ENCODE data around the gene UGCG. TPM values are rescaled to one million over a fixed set of nuclear protein-coding genes. Genes with fewer than 3 reads are reported as not detected.

The UGCG gene
- polyA plus RNA-seq, 2 of the 4 experiments (the other 2 are of a cell fraction): 11.6 to 25.9 TPM

DNA sequence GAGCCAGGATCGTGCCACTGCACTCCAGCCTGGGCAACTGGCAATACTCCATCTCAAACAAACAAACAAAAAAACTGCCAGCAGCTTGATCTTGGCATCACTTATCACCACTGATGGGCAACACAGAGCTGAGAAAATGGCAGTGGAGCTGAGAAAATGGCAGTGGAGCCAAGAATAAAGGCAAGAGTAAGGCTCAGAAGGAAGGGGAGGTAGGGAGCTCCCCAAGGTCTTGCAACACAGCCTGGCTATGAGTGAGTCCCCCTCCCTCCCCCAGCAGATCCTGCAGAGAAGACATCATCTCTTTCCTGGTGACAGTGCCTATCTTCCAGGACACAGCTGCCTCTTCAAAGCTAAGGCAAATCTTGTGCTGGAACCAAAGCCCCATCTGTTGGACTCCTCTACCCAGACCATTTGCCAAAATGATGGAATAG is 70.3 kb downstream of the UGCG start:
- peak; percentile 47 to 59 for ATAC-seq
- peaks cover 40% of the 10 kb centered on the region for H3K4me1 ChIP-seq
- POLR2A ChIA-PET: interaction anchor here (1.2 kb wide), 1 partner anchor 336 kb away, joined by 3 read pairs; the partner anchor contains the start of gene DNAJC25
- H3K4me3 ChIP-seq: no peak overlapping the region
- TF ChIP-seq, protein P1, sequence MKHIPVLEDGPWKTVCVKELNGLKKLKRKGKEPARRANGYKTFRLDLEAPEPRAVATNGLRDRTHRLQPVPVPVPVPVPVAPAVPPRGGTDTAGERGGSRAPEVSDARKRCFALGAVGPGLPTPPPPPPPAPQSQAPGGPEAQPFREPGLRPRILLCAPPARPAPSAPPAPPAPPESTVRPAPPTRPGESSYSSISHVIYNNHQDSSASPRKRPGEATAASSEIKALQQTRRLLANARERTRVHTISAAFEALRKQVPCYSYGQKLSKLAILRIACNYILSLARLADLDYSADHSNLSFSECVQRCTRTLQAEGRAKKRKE (CRISPR knock-in tag; IDR thresholded peaks at IDR 0.05; ENCODE audit: low read depth): peak; percentile 56; the same call in 1 of the 2 replicates
- peak; percentile 50 to 84; a peak in 3 of 4 replicates for TF ChIP-seq CEBPB (IDR thresholded peaks at IDR 0.05)
- TF ChIP-seq, protein P2, sequence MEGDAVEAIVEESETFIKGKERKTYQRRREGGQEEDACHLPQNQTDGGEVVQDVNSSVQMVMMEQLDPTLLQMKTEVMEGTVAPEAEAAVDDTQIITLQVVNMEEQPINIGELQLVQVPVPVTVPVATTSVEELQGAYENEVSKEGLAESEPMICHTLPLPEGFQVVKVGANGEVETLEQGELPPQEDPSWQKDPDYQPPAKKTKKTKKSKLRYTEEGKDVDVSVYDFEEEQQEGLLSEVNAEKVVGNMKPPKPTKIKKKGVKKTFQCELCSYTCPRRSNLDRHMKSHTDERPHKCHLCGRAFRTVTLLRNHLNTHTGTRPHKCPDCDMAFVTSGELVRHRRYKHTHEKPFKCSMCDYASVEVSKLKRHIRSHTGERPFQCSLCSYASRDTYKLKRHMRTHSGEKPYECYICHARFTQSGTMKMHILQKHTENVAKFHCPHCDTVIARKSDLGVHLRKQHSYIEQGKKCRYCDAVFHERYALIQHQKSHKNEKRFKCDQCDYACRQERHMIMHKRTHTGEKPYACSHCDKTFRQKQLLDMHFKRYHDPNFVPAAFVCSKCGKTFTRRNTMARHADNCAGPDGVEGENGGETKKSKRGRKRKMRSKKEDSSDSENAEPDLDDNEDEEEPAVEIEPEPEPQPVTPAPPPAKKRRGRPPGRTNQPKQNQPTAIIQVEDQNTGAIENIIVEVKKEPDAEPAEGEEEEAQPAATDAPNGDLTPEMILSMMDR (IDR thresholded peaks at IDR 0.05): no peak
- peak; percentile 50; the same call in 1 of the 2 replicates for TF ChIP-seq EHMT2 (IDR thresholded peaks at IDR 0.05; ENCODE audit: low read depth)
- no peak for TF ChIP-seq CBX8 (IDR thresholded peaks at IDR 0.05)
- TF ChIP-seq ZNF302 (CRISPR knock-in tag; IDR thresholded peaks at IDR 0.05): no peak
- peak in 1 of 2 experiments; percentile 18; a peak in 1 of 5 replicates for TF ChIP-seq JUN (IDR thresholded peaks at IDR 0.05)
- 0 out of 5 replicates have a peak, but pooled peaks of 1 of the 2 experiments have one; percentile 11 for TF ChIP-seq RAD21 (conservative IDR thresholded peaks at IDR 0.05 in 1 of 2, IDR thresholded peaks at IDR 0.05 in 1 of 2)
- 0 out of 3 replicates have a peak, but pooled peaks have one; percentile 4 for TF ChIP-seq SMC3 (IDR thresholded peaks at IDR 0.05)
- no peaks in the 10 kb centered on the region for H3K9me3 ChIP-seq
- no peak for FAIRE-seq
- CTCF ChIA-PET: interaction anchor here (1.3 to 3.2 kb wide), 6 partner anchors 10 to 108 kb away, joined by 3 to 16 read pairs (median 7); no protein-coding TSS in a partner anchor
- WGBS (ENCODE audit: missing lambda C conversion rate): 0% methylated on average over 1 of the region's 1 CpG
- peak in 1 of 2 experiments; percentile 76 for DNase-seq (ENCODE audit: low read depth in 1 of 2, low spot score in 1 of 2)
- peak overlapping the region; percentile 54 for H3K4me2 ChIP-seq
- H3K27ac ChIP-seq: peak overlapping the region; percentile 77 to 89

DNA sequence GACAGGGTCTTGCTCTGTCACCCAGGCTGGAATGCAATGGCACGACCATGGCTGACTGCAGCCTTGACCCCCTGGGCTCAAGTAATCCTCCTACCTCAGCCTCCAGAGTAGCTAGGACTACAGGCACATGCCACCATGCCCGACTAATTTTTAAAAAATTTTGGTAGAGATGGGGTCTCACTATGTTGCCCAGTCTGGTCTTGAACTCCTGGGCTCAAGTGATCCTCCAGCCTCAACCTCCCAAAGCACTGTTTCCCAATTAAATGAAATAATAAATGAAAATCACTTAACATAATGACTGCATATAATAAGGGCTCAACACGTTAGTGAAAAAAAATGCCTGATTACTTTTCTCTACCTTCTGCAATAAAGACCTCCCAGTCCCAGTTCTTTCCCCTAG is 71.0 kb downstream of the UGCG start:
- ATAC-seq (no peak), FAIRE-seq (no peak), DNase-seq (ENCODE audit: low read depth in 1 of 2, low spot score in 1 of 2) (no peak)
- TF ChIP-seq CBX8 (IDR thresholded peaks at IDR 0.05): no peak
- TF ChIP-seq RNF2 (IDR thresholded peaks at IDR 0.05; ENCODE audit: borderline replicate concordance, low read depth): no peak
- TF ChIP-seq, protein P1 (CRISPR knock-in tag; IDR thresholded peaks at IDR 0.05; ENCODE audit: low read depth): no peak
- TF ChIP-seq, protein P3, sequence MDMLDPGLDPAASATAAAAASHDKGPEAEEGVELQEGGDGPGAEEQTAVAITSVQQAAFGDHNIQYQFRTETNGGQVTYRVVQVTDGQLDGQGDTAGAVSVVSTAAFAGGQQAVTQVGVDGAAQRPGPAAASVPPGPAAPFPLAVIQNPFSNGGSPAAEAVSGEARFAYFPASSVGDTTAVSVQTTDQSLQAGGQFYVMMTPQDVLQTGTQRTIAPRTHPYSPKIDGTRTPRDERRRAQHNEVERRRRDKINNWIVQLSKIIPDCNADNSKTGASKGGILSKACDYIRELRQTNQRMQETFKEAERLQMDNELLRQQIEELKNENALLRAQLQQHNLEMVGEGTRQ (IDR thresholded peaks at IDR 0.05): no peak
- no peak for TF ChIP-seq HOXA7 (CRISPR knock-in tag; IDR thresholded peaks at IDR 0.05)
- TF ChIP-seq MYC (IDR thresholded peaks at IDR 0.05; ENCODE audit: borderline replicate concordance, low read length): no peak
- no peak for TF ChIP-seq HOXB13 (CRISPR knock-in tag; IDR thresholded peaks at IDR 0.05; ENCODE audit: low read depth)
- TF ChIP-seq MAFK (IDR thresholded peaks at IDR 0.05; ENCODE audit: partially characterized antibody): no peak
- TF ChIP-seq, protein P4, sequence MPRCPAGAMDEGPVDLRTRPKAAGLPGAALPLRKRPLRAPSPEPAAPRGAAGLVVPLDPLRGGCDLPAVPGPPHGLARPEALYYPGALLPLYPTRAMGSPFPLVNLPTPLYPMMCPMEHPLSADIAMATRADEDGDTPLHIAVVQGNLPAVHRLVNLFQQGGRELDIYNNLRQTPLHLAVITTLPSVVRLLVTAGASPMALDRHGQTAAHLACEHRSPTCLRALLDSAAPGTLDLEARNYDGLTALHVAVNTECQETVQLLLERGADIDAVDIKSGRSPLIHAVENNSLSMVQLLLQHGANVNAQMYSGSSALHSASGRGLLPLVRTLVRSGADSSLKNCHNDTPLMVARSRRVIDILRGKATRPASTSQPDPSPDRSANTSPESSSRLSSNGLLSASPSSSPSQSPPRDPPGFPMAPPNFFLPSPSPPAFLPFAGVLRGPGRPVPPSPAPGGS (IDR thresholded peaks at IDR 0.05): no peak
- no peak for TF ChIP-seq FOXS1 (CRISPR knock-in tag; IDR thresholded peaks at IDR 0.05)
- no peak for TF ChIP-seq SREBF2 (IDR thresholded peaks at IDR 0.05)
- TF ChIP-seq, protein P5, sequence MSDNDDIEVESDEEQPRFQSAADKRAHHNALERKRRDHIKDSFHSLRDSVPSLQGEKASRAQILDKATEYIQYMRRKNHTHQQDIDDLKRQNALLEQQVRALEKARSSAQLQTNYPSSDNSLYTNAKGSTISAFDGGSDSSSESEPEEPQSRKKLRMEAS (IDR thresholded peaks at IDR 0.05): no peak
- no peak for TF ChIP-seq TP53 (CRISPR knock-in tag; IDR thresholded peaks at IDR 0.05)
- no peak for TF ChIP-seq JUNB (IDR thresholded peaks at IDR 0.05)
- TF ChIP-seq, protein P6, sequence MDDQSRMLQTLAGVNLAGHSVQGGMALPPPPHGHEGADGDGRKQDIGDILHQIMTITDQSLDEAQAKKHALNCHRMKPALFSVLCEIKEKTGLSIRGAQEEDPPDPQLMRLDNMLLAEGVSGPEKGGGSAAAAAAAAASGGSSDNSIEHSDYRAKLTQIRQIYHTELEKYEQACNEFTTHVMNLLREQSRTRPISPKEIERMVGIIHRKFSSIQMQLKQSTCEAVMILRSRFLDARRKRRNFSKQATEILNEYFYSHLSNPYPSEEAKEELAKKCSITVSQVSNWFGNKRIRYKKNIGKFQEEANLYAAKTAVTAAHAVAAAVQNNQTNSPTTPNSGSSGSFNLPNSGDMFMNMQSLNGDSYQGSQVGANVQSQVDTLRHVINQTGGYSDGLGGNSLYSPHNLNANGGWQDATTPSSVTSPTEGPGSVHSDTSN (IDR thresholded peaks at IDR 0.05): no peak
- TF ChIP-seq, protein P7, sequence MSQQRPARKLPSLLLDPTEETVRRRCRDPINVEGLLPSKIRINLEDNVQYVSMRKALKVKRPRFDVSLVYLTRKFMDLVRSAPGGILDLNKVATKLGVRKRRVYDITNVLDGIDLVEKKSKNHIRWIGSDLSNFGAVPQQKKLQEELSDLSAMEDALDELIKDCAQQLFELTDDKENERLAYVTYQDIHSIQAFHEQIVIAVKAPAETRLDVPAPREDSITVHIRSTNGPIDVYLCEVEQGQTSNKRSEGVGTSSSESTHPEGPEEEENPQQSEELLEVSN (IDR thresholded peaks at IDR 0.05; ENCODE audit: borderline replicate concordance, low read depth): no peak
- no peak for TF ChIP-seq POLR2AphosphoS2 (conservative IDR thresholded peaks at IDR 0.05; ENCODE audit: low read length)
- TF ChIP-seq POLR2A (IDR thresholded peaks at IDR 0.05; ENCODE audit: low read length): no peak
- Histone ChIP-seq H3K4me3 (no peak overlapping the region), H3K9me3 (no peaks in the 10 kb centered on the region), H3K4me1 (peaks cover 35% of the 10 kb centered on the region), H3K4me2 (no peak overlapping the region; the same call in 2 of the 3 replicates), H3K27ac (peak overlapping the region; percentile 77 to 89; a peak in 5 of 6 replicates)
- POLR2A ChIA-PET: interaction anchor here (1.2 kb wide), 1 partner anchor 337 kb away, joined by 3 read pairs; the partner anchor contains the start of gene DNAJC25
- CTCF ChIA-PET: interaction anchor here (0.6 to 3.2 kb wide), 7 partner anchors 10 to 107 kb away, joined by 3 to 16 read pairs (median 6); no protein-coding TSS in a partner anchor
- 93% methylated on average over 3 of the region's 3 CpGs for WGBS (ENCODE audit: missing lambda C conversion rate)
